DMS153 treated with DMSO at 0.1 percent for 48 hours (cell line): ENCODE data around the gene CELA3A.
"Not testable (repeated sequence)": the region's sequence is repeated elsewhere in the genome, so short reads cannot be mapped to it uniquely, and the experiment has no call there.

Experiments used
- DNase-seq: peaks from one replicate; lab custom pipeline; 2025; ENCODE audit not compliant: unreplicated experiment; lab: John Stamatoyannopoulos, UW

Gene CELA3A

GRCh38 chr1:21980515-21981220, 20.8 kb upstream of the CELA3A start:
- not testable (repeated sequence) for DNase-seq

DNA sequence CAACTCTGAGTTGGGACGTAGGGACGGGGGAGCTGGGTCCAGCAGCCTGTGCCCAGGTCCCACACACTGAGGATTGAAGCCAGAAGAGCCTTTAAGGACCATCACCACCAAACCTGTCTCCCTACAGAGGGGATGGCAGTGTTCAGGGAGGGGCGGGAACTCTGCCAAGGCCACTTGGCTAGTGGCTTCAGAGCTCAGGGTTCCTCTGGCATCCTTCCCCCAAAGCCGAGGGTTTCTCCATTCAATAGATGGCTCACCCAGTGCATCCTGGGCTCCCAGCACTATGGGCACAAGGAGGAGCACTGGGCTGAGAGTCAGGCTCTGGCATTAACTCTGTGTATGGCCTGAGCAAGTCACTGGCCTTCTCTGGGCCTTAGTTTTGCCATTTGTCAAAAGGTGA, 20.2 kb upstream of the CELA3A start:
- not testable (repeated sequence) for DNase-seq

- not testable (repeated sequence) for DNase-seq
These were observed 19.3 kb upstream of the CELA3A start for GRCh38 chr1:21982122-21982521.

GRCh38 chr1:21983539-21983938, 17.9 kb upstream of the CELA3A start:
- DNase-seq: not testable (repeated sequence)

- not testable (repeated sequence) for DNase-seq
These were observed 15.6 kb upstream of the CELA3A start for GRCh38 chr1:21985893-21986292.

DNA sequence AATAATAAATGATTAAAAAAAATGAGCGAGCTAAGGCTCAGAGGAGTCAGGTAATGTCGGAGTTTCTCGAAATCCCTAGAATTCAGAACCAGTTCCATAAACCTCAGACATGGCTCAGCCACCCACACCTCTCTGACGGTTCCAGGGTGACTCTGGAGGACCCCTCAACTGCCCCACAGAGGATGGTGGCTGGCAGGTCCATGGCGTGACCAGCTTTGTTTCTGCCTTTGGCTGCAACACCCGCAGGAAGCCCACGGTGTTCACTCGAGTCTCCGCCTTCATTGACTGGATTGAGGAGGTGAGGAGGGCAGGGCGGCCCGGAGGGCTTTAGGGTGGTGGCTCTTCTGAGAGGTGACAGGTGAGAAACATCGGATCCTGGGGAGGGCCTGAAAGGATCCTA, 15.1 kb upstream of the CELA3A start:
- not testable (repeated sequence) for DNase-seq

- DNase-seq: not testable (repeated sequence)
These were observed 11.6 kb upstream of the CELA3A start for GRCh38 chr1:21989672-21990393.

GRCh38 chr1:21992186-21992585, 9.3 kb upstream of the CELA3A start:
- not testable (repeated sequence) for DNase-seq

GRCh38 chr1:21994716-21995115, 6.7 kb upstream of the CELA3A start:
- not testable (repeated sequence) for DNase-seq

DNA sequence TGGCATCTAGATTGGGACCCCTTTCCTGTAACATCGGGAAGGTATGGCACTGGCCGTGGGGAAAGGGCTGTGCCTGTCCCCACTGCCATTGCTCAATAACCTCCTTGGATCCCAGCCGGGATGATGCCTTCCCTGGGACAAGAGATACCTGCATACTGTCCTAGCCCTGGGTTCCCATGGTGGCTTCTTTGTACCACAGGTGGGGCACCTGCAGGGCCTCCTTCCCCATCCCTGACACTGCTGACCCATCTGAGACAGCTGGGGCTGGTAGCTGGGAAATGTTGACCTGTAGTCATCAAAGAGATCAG, 4.8 kb upstream of the CELA3A start:
- not testable (repeated sequence) for DNase-seq

DNA sequence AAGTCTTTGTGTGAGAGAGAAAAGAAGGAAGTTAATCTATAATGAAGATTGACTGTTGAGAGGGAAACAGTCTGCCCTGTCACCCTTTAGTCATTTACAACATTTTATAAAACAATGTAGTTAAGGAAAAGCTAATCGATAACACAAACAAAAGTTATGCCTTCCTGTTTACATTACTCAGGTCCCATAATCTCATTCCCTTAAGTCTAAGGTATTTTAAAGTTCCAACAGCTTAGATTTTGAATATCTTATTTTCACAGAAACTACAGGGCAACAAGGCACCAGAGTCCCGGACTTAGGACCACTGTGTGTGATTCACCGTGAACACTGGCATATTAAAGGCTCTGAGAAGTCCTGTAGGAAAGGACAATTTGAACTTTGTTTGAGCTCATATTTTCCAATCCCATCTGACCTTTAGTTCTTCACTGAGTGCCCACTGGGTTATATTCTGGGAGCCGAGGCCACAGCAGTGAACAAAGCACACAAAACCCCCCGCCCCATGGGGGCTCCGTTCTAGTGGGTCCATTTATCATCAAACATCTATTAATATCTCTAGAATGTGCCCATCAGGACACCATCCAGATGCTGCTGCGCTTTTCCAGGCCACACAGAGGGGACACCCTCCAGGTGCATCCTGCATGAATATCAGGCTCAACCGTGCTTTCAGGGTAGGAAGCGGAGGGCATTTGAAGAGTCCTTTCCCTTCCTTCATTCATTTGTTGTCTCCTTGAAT, 3.4 kb upstream of the CELA3A start:
- not testable (repeated sequence) for DNase-seq

GRCh38 chr1:21998624-21999294, 2.7 kb upstream of the CELA3A start:
- not testable (repeated sequence) for DNase-seq

DNA sequence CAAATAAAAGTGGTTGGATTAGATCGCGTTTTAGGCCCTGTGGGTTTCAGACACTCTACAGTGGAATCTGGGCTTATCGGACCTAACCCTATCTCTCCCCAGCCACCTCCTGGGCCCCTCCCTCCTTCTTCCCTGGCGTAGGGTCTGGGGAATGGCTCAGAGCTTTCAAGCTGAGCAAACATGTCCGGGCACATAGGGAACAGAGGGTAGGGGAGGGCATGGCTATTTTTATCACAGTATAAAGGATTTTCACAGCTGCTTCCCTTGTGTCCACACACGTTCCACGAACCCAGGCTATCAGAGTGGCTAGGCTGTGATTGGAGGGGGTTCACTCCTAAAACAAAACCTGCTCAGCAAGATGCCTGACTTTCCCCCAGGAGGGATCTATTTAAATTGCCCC, 1.8 kb upstream of the CELA3A start:
- not testable (repeated sequence) for DNase-seq

GRCh38 chr1:22002461-22002860, 1.0 kb downstream of the CELA3A start:
- DNase-seq: not testable (repeated sequence)

GRCh38 chr1:22002875-22003274, 1.4 kb downstream of the CELA3A start:
- DNase-seq: not testable (repeated sequence)

DNA sequence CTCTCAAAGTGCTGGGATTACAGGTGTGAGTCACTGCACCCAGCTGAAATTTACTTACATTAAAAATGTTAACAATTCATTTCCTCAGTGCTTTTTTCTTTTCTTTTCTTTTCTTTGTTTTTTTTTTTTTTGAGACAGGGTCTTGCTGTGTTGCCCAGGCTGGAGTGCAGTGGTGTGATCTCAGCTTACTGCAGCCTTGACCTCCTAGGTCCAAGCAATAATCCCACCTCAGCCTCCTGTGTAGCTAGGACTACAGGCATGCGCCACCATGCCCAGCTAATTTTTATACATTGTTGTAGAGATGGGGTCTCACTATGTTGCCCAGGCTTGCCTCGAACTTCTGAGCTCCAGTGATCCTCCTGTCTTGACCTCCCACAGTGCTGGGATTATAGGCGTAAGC, 2.5 kb downstream of the CELA3A start:
- DNase-seq: not testable (repeated sequence)

GRCh38 chr1:22005261-22006149, 4.0 kb downstream of the CELA3A start:
- peak; percentile 16 for DNase-seq

GRCh38 chr1:22006736-22007135, 5.3 kb downstream of the CELA3A start:
- not testable (repeated sequence) for DNase-seq

GRCh38 chr1:22007262-22007661, 5.8 kb downstream of the CELA3A start:
- DNase-seq: not testable (repeated sequence)

DNA sequence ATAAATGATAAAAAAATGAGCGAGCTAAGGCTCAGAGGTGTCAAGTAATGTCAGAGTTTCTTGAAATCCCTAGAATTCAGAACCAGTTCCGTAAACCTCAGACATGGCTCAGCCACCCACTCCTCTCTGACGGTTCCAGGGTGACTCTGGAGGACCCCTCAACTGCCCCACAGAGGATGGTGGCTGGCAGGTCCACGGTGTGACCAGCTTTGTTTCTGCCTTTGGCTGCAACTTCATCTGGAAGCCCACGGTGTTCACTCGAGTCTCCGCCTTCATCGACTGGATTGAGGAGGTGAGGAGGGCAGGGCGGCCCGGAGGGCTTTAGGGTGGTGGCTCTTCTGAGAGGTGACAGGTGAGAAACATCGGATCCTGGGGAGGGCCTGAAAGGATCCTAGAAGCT, 8.1 kb downstream of the CELA3A start:
- not testable (repeated sequence) for DNase-seq
